GM19455 (cell line): ENCODE data around the gene PIGB.
"Not testable (repeated sequence)": the region's sequence is repeated elsewhere in the genome, so short reads cannot be mapped to it uniquely, and the experiment has no call there.

ENCODE experiments used
- ATAC-seq: cut with Tn5 transposase; IDR thresholded peaks from one replicate; pipeline ENCODE4 v1.9.1; 2021; ENCODE audit not compliant: unreplicated experiment

Gene PIGB

GRCh38 chr15:55297315-55297714 lies 21.7 kb upstream of the PIGB start:
- ATAC-seq = no peak

GRCh38 chr15:55302801-55303200 lies 16.2 kb upstream of the PIGB start:
- ATAC-seq = not testable (repeated sequence)

- peak; percentile 47 for ATAC-seq
These were observed 665 bp downstream of the PIGB start for GRCh38 chr15:55319537-55320237.

- no peak for ATAC-seq
These were observed 1.2 kb downstream of the PIGB start for GRCh38 chr15:55320238-55320550.

- ATAC-seq = no peak
These were observed 1.9 kb downstream of the PIGB start for GRCh38 chr15:55320963-55321362.

DNA sequence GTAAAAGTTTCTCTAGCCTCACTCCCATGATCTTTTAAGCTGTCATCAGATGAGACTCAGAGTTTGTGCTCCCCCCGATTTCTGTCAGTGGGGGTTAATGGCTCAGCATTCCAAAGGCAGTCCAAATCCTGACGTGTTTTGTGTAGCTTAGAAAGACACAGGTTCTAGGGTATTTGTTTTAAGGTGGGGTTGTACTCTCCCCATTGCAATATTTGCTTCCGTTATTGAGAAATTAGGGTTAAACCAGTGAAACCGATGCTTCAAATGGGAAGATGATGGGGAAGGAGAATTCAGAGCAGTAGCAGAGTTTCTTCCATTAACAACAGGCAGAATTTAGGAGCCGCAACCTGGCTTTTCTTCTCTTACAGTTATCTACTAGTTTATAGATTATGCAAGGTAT lies 3.4 kb downstream of the PIGB start:
- no peak for ATAC-seq

DNA sequence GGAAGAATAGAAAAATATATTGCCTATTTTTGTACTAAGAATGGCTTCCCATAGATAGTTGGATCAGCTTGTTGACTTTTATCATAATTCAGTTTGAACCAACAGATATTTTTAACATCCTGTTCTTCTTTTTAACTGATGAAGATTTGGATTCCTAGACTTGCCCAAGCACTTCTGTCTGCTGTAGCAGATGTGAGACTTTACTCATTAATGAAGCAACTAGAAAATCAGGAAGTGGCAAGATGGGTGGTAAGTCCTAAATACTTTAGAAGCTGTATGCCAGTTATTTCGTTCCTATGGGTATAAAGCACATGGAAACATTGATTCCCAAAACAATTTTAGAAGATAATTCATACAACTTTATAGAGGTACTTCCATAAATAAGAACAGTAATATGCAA lies 8.4 kb downstream of the PIGB start:
- no peak for ATAC-seq

DNA sequence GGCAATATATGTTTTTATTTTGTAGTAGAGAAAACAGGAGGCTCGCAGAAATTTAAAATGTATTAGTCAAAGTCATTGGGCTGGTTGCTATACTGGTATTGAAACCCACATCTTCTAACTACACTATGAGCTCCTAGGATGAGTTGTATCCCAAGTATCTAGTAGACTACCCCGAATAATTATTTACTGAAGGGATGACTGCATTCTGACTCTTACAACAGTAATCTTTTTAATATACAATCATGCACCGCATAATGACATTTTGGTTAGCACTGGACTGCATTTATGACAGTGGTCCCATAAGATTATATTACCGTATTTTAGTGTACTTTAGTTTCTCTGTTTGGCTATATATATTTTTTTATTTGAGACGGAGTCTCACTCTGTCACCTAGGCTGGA lies 15.3 kb downstream of the PIGB start:
- no peak for ATAC-seq

GRCh38 chr15:55334997-55335396 lies 16.0 kb downstream of the PIGB start:
- ATAC-seq = no peak

DNA sequence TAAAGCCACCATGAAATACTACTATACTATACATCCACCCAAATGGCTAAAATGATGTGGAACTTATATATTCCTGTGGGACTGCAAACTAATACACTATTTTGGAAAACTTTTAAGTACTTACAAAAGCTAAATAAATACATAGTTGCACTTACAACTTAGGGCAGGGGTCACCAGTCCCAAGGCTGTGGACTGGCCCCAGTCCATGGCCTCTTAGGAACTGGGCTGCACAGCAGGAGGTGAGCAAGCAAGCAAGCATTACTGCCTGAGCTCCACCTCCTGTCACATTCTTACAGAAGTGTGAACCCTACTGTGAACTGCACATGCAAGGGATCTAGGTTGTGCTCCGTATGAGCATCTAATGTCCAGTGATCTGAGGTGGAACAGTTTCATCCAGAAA lies 18.1 kb downstream of the PIGB start:
- ATAC-seq = no peak

DNA sequence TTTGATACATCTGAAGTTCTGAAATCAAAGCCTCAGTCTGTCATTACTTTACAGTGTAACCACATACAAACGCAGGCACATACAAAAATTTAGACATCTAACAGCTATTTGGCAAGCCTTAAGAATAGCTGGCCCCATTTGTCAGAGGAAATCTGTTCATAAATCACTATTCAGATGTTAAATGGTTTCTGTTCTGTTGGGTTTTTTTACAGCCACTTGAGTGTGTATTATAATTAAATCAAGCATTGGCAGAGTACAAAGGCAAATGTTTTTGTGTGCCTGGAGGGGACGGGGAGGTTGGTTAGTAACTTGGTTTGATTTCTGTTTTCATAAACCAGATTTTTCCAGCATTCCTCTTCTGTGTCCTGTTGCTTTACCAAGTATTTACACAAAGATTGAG lies 24.1 kb downstream of the PIGB start:
- ATAC-seq = no peak

- no peak for ATAC-seq
These were observed 25.2 kb downstream of the PIGB start for GRCh38 chr15:55344206-55344605.

- no peak for ATAC-seq
These were observed 29.3 kb downstream of the PIGB start for GRCh38 chr15:55348281-55348778.

DNA sequence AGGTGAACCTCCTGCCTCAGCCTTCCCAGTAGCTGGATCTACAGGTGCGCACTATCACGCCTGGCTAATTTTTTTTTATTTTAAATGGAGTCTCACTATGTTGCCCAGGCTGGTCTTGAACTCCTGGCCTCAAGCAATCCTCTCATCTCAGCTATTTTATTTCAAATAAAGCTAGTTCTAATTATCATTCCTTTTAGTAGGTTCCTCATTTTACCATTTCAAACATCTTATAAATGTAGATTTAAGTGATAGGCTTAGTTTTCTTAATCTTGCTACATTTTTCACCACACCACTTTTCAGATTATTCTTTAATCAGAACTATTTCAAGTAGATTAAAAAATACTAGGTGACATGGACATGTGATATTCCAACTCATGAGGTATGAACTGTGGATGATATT lies 30.3 kb downstream of the PIGB start:
- ATAC-seq = no peak

- no peak for ATAC-seq
These were observed 34.0 kb downstream of the PIGB start for GRCh38 chr15:55353025-55353424.

DNA sequence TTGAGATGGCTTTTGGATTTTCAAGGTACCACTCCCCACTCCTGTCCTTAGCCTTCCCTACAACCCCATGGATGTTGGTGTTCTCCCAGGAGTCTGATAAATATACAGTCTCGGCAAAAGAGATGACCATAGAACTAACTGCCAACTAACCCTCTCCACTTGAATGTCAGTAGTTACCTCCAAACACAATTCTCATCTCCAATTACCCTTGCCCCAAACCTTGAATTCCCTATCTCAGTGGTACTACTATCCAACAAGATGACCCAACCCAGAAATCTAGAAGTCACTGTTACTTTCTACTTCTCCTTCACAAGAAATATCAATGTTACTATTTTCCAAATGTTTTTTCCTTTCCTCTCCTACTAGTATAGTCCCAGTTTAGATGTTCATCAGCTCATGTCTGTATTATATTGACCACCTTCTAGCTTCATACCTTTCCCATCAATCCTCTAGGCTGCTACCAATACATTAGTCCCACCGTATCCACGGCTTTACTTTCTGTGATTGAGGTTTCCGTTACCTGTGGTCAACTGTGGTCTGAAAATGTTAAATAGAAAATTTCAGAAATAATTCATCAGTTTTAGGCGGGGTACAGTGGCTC lies 38.1 kb downstream of the PIGB start:
- no peak for ATAC-seq

DNA sequence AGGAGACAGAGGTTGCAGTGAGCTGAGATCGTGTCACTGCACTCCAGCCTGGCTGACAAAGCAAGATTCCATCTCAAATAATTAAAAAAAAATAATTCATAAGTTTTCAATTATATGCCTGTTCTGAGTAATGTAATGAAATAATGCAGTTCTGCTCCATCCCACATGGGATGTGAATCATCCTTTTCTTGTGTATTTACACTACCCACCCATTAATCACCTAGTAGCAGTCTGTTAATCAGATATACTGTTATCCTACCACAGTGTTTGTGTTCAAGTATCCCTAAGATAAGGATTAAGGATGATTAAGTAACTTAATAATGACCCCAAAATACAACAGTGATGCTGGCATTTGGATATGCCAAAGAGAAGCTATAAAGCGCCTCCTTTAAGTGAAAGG lies 38.8 kb downstream of the PIGB start:
- no peak for ATAC-seq

DNA sequence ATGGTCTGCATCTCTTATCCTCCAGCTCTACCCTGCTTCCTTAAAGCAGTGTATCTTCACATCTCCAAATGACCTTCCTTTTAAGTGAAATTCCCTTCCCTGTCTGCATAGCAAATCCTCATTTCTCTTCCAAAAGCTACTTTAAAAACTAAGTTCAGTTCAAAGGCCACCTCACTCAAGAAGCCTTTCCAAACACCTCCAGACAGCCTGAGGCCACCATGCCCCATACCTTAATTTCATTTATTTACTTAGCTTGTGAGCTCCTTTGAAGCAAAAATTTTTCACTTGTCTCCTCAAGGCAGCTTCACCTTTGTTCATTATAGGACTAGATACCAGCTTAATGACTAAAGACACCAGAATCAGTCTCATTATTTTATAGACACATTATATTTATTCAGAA lies 39.4 kb downstream of the PIGB start:
- ATAC-seq = no peak

DNA sequence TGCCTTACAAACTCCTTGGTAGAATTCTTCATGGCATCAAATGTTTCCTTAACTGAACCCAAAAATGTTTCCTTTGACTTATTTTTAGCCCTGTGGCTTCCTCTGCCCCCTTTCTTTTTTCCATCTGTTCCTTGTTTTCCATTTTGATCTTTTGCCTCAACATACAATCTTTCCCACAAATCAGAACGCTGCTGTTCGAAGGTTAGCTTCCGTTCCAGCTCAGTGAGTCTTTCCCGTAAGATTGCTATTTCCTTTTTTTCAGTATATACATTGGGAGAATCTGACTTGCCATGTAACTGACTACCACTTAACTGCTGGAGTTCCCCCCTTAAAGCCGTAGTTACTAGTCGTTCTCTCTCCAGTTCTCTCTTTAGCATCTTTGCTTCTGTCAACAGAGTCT lies 41.2 kb downstream of the PIGB start:
- no peak for ATAC-seq

DNA sequence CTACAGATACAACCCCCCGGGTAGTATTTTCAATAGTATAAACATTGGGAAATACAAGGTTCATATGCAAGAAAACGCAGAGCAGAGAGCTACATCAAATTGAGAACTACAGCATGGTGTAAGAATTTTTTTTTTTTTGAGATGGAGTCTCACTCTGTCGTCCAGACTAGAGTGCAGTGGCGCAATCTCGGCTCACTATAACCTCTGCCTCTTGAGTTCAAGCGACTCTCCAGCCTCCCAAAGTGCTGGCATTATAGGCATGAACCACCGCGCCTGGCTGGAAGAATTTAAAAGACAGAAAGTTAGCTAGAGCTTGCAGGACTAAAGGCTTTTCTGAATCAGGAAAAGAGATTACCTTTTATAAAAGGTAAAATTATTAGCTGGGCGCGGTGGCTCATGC lies 42.0 kb downstream of the PIGB start:
- ATAC-seq = no peak

DNA sequence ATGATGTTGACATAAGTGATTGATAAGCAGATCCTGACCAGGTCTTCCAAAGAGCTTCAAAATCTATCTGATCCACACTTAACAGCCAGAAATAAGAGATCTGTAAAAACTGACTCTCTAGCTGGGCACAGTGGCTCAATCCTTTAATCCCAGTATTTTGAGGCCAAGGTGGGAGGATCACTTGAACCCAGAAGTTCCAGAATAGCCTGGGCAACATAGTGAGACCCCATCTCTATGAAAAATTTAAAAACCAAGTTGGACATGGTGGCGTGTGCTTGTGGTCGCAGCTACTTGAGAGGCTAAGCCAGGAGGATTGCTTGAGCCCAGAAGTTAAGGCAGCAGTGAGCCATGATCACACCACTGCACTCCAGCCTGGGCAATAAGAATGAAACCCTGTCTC lies 43.6 kb downstream of the PIGB start:
- ATAC-seq = no peak

- no peak for ATAC-seq
These were observed 48.0 kb downstream of the PIGB start for GRCh38 chr15:55366981-55367380.
